ENCODE results near the gene GMPPA. TPM values are rescaled to one million over a fixed set of nuclear protein-coding genes. Genes with fewer than 3 reads are reported as not detected.

Gene GMPPA
- total and polyA plus RNA-seq, 4 donors = 20.2 to 59.4 (median 43.4) TPM

- peak; percentile 58 for DNase-seq (ENCODE audit: low spot score)
- H3K27me3 ChIP-seq (ENCODE audit: control insufficient read depth in 4 of 4, insufficient read depth in 4 of 4, low read length in 3 of 4) = peaks cover 0 to 7% (median 0%) of the 10 kb centered on the region in 4 donors
- no peak overlapping the region for H3K27ac ChIP-seq (ENCODE audit: low read depth in 1 of 2, low read length in 2 of 2)
- H3K36me3 ChIP-seq (ENCODE audit: control insufficient read depth in 4 of 4, insufficient read depth in 3 of 4, low read depth in 1 of 4, low read length in 3 of 4) = no peaks in the 10 kb centered on the region
- 12% methylated on average over 54 of the region's 54 CpGs for WGBS
- no peak for TF ChIP-seq REST (IDR thresholded peaks at IDR 0.05)
- no peak for TF ChIP-seq FOXA1 (IDR thresholded peaks at IDR 0.05)
- TF ChIP-seq EGR1 (IDR thresholded peaks at IDR 0.05; ENCODE audit: low read depth in 2 of 2) = no peak
- TF ChIP-seq, protein P1, sequence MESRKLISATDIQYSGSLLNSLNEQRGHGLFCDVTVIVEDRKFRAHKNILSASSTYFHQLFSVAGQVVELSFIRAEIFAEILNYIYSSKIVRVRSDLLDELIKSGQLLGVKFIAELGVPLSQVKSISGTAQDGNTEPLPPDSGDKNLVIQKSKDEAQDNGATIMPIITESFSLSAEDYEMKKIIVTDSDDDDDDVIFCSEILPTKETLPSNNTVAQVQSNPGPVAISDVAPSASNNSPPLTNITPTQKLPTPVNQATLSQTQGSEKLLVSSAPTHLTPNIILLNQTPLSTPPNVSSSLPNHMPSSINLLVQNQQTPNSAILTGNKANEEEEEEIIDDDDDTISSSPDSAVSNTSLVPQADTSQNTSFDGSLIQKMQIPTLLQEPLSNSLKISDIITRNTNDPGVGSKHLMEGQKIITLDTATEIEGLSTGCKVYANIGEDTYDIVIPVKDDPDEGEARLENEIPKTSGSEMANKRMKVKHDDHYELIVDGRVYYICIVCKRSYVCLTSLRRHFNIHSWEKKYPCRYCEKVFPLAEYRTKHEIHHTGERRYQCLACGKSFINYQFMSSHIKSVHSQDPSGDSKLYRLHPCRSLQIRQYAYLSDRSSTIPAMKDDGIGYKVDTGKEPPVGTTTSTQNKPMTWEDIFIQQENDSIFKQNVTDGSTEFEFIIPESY (IDR thresholded peaks at IDR 0.05) = no peak
- no peak for TF ChIP-seq SP1 (IDR thresholded peaks at IDR 0.05)
- no peak for TF ChIP-seq YY1 (IDR thresholded peaks at IDR 0.05)
- no peak for TF ChIP-seq RAD21 (IDR thresholded peaks at IDR 0.05)
- no peak for TF ChIP-seq TAF1 (conservative IDR thresholded peaks at IDR 0.05)
- TF ChIP-seq, protein P2, sequence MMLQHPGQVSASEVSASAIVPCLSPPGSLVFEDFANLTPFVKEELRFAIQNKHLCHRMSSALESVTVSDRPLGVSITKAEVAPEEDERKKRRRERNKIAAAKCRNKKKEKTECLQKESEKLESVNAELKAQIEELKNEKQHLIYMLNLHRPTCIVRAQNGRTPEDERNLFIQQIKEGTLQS (IDR thresholded peaks at IDR 0.05) = no peak
- no peak for TF ChIP-seq GABPA (IDR thresholded peaks at IDR 0.05 in 1 of 2, conservative IDR thresholded peaks at IDR 0.05 in 1 of 2)
- no peak for TF ChIP-seq FOXA2 (IDR thresholded peaks at IDR 0.05)
- no peak for TF ChIP-seq MAX (IDR thresholded peaks at IDR 0.05)
- TF ChIP-seq HNF4G (IDR thresholded peaks at IDR 0.05) = no peak
- no peak for TF ChIP-seq NR2F2 (IDR thresholded peaks at IDR 0.05)
- no peak for TF ChIP-seq HNF4A (conservative IDR thresholded peaks at IDR 0.05)
- TF ChIP-seq JUND (IDR thresholded peaks at IDR 0.05) = no peak
- TF ChIP-seq RXRA (IDR thresholded peaks at IDR 0.05) = no peak
- TF ChIP-seq, protein P3, sequence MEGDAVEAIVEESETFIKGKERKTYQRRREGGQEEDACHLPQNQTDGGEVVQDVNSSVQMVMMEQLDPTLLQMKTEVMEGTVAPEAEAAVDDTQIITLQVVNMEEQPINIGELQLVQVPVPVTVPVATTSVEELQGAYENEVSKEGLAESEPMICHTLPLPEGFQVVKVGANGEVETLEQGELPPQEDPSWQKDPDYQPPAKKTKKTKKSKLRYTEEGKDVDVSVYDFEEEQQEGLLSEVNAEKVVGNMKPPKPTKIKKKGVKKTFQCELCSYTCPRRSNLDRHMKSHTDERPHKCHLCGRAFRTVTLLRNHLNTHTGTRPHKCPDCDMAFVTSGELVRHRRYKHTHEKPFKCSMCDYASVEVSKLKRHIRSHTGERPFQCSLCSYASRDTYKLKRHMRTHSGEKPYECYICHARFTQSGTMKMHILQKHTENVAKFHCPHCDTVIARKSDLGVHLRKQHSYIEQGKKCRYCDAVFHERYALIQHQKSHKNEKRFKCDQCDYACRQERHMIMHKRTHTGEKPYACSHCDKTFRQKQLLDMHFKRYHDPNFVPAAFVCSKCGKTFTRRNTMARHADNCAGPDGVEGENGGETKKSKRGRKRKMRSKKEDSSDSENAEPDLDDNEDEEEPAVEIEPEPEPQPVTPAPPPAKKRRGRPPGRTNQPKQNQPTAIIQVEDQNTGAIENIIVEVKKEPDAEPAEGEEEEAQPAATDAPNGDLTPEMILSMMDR (IDR thresholded peaks at IDR 0.05; ENCODE audit: low read depth, low read length, missing input control) = no peak
- H3K4me3 ChIP-seq (ENCODE audit: low read depth in 1 of 3, low read length in 3 of 3) = peak overlapping the region in 1 of 3 donors; percentile 56
- no peak overlapping the region for H3K9ac ChIP-seq (ENCODE audit: low read depth in 1 of 2, low read length in 2 of 2)
- H3K9me3 ChIP-seq (ENCODE audit: control insufficient read depth in 4 of 4, low read length in 3 of 4) = no peaks in the 10 kb centered on the region
- H3K4me1 ChIP-seq (ENCODE audit: control insufficient read depth in 4 of 4, insufficient read depth in 4 of 4, low read length in 3 of 4) = peaks cover 5 to 15% (median 12%) of the 10 kb centered on the region in 4 donors
Observed at GRCh38 chr2:219551441-219552381, 53.0 kb downstream of the GMPPA start.

All from liver (tissue), 9 donors.